Lower leg skin (tissue), 4 donors: ENCODE results near the gene ATOH1. TPM values are rescaled to one million over a fixed set of nuclear protein-coding genes. Genes with fewer than 3 reads are reported as not detected.

ENCODE experiments used
- DNase-seq, 2 donors: peaks; one replicate each; pipeline ENCODE4 v3.0.0-alpha.2; 2019; ENCODE audit warnings: low spot score in 2 of 2
- H3K4me3 ChIP-seq: fragments of 200-600 bp; sonication (generic); 2 replicates; pipeline ENCODE4 v1.5.1; 2017; ENCODE audit warnings: mild to moderate bottlenecking, low read depth; ENCODE audit not compliant: poor library complexity, severe bottlenecking
- CTCF ChIP-seq, 3 donors: fragments of 450-650 bp; IDR thresholded peaks; one replicate each; pipeline ENCODE4 v1.5.1; 2016; ENCODE audit warnings: antibody characterized with exemption in 3 of 3, mild to moderate bottlenecking in 3 of 3, moderate library complexity in 2 of 3
- POLR2A ChIP-seq, 2 donors: fragments of 450-650 bp; IDR thresholded peaks; one replicate each; pipeline ENCODE4 v1.6.1; 2016 to 2017; ENCODE audit warnings: antibody characterized with exemption in 2 of 2, mild to moderate bottlenecking in 1 of 2, moderate library complexity in 1 of 2
- WGBS, 2 donors: methylation state at CpG; one replicate each; pipeline ENCODE4 v1.1.5; 2018; 5-methylcytosine and 5-hydroxymethylcytosine counted together
- intact Hi-C: fragments of 100-400 bp; cut with DNase I; formaldehyde crosslinking; loops from one replicate; pipeline ENCODE4 v1.15.0; 2023; ENCODE audit warnings: low total_unique reads
- total RNA-seq, 4 donors: library from RNA; depleted of rRNA; stranded (reverse); fragments of >200 nt; gene quantifications; one replicate each; pipeline ENCODE4 v1.1.0, GENCODE V29; 2016

The ATOH1 gene
- total RNA-seq, 4 donors from 2014 or later = not detected

GRCh38 chr4:93813092-93813491 is 15.5 kb upstream of the ATOH1 start:
- H3K4me3 ChIP-seq = no peak overlapping the region
- intact Hi-C loops = no loop called here
- DNase-seq = no peak
- TF ChIP-seq POLR2A (IDR thresholded peaks at IDR 0.05) = no peak
- no peak for TF ChIP-seq CTCF (IDR thresholded peaks at IDR 0.05)
- 86 to 87% methylated on average over 2 of the region's 2 CpGs for WGBS, 2 donors

GRCh38 chr4:93814141-93814540 is 14.4 kb upstream of the ATOH1 start:
- WGBS, 2 donors = 79 to 81% methylated on average over 3 of the region's 3 CpGs
- H3K4me3 ChIP-seq = no peak overlapping the region
- intact Hi-C loops = no loop called here
- DNase-seq = no peak
- no peak for TF ChIP-seq POLR2A (IDR thresholded peaks at IDR 0.05)
- no peak for TF ChIP-seq CTCF (IDR thresholded peaks at IDR 0.05)

- TF ChIP-seq POLR2A (IDR thresholded peaks at IDR 0.05) (no peak), CTCF (IDR thresholded peaks at IDR 0.05) (no peak)
- WGBS, 2 donors = 56 to 58% methylated on average over 4 of the region's 4 CpGs
- DNase-seq = peak in 1 of 2 donors; percentile 64
- no peak overlapping the region for H3K4me3 ChIP-seq
- intact Hi-C loops = no loop called here
These were observed 13.8 kb upstream of the ATOH1 start for GRCh38 chr4:93814722-93815121.

GRCh38 chr4:93825551-93826216 is 2.9 kb upstream of the ATOH1 start:
- 42 to 56% methylated on average over 4 of the region's 4 CpGs for WGBS, 2 donors
- H3K4me3 ChIP-seq = no peak overlapping the region
- TF ChIP-seq POLR2A (IDR thresholded peaks at IDR 0.05) = no peak

GRCh38 chr4:93827272-93827947 is 1.1 kb upstream of the ATOH1 start:
- 4 to 6% methylated on average over 26 of the region's 26 CpGs for WGBS, 2 donors
- no peak overlapping the region for H3K4me3 ChIP-seq
- TF ChIP-seq POLR2A (IDR thresholded peaks at IDR 0.05) (no peak), CTCF (IDR thresholded peaks at IDR 0.05) (no peak)
- intact Hi-C loops = no loop called here
- DNase-seq = no peak

More at GRCh38 chr4:93825551-93826216, 2.9 kb upstream of the ATOH1 start:
- DNase-seq = no peak
- intact Hi-C loops = no loop called here

- H3K4me3 ChIP-seq = no peak overlapping the region
- 0 to 2% methylated on average over 23 to 34 of the region's 70 CpGs for WGBS, 2 donors
- DNase-seq = no peak
- intact Hi-C loops = no loop called here
- TF ChIP-seq CTCF (IDR thresholded peaks at IDR 0.05) (no peak), POLR2A (IDR thresholded peaks at IDR 0.05) (no peak)
These were observed 654 bp downstream of the ATOH1 start for GRCh38 chr4:93828995-93829819.
